ENCODE results near the gene ZFAND5. TPM values are rescaled to one million over a fixed set of nuclear protein-coding genes. Genes with fewer than 3 reads are reported as not detected.

Gene ZFAND5
- polyA plus RNA-seq, 2 of the 4 experiments (the other 2 are of a cell fraction) = 135 to 234 TPM

- POLR2A ChIA-PET = no interaction called here
- peaks cover 47% of the 10 kb centered on the region for H3K4me1 ChIP-seq
- CTCF ChIA-PET = interaction anchor here (0.7 to 1.1 kb wide), 2 partner anchors 9 to 962 kb away, joined by 3 read pairs; no protein-coding TSS in a partner anchor
- no peak overlapping the region for H3K4me3 ChIP-seq
- peak; percentile 67 for FAIRE-seq
- peak overlapping the region in 1 of 2 experiments; percentile 46; a peak in 2 of 6 replicates for H3K27ac ChIP-seq
- DNase-seq (ENCODE audit: low read depth in 1 of 2, low spot score in 1 of 2) = peak in 1 of 2 experiments; percentile 32
- 68% methylated on average over 4 of the region's 4 CpGs for WGBS (ENCODE audit: missing lambda C conversion rate)
- no peak for ATAC-seq
- no peaks in the 10 kb centered on the region for H3K9me3 ChIP-seq
- H3K4me2 ChIP-seq = peak overlapping the region; percentile 15; the same call in 1 of the 3 replicates
- no peak for TF ChIP-seq RNF2 (IDR thresholded peaks at IDR 0.05; ENCODE audit: borderline replicate concordance, low read depth)
Observed at GRCh38 chr9:72309364-72310133, 55.5 kb downstream of the ZFAND5 start.

GRCh38 chr9:72306761-72307160 lies 58.2 kb downstream of the ZFAND5 start:
- TF ChIP-seq PHF8 (IDR thresholded peaks at IDR 0.05; ENCODE audit: borderline replicate concordance, low read depth) (no peak), TFCP2L1 (CRISPR knock-in tag; IDR thresholded peaks at IDR 0.05) (no peak), NFE2L2 (conservative IDR thresholded peaks at IDR 0.05; ENCODE audit: low read length) (no peak), REST (IDR thresholded peaks at IDR 0.05) (no peak)
- CTCF ChIA-PET = no interaction called here

GRCh38 chr9:72305707-72306106 lies 59.3 kb downstream of the ZFAND5 start:
- Histone ChIP-seq H3K4me3 (peak overlapping the region; percentile 51), H3K4me1 (peaks cover 31% of the 10 kb centered on the region), H3K4me2 (peak overlapping the region; percentile 91), H3K27ac (peak overlapping the region; percentile 81 to 85), H3K9me3 (no peaks in the 10 kb centered on the region)
- ATAC-seq (no peak), DNase-seq (ENCODE audit: low read depth in 1 of 2, low spot score in 1 of 2) (no peak), FAIRE-seq (no peak)
- TF ChIP-seq SREBF2 (IDR thresholded peaks at IDR 0.05) (no peak), HOXA7 (CRISPR knock-in tag; IDR thresholded peaks at IDR 0.05) (peak; percentile 53)
- ChIA-PET CTCF (interaction anchor here (0.9 to 1.8 kb wide), 10 partner anchors 8 to 516 kb away, joined by 3 to 6 read pairs (median 4); no protein-coding TSS in a partner anchor), POLR2A (interaction anchor here (0.5 to 2.4 kb wide), 15 partner anchors 9 to 447 kb away, joined by 3 to 60 read pairs (median 5); partner anchors contain the start of gene ZFAND5)
- 29% methylated on average over 3 of the region's 3 CpGs for WGBS (ENCODE audit: missing lambda C conversion rate)

More at GRCh38 chr9:72306761-72307160, 58.2 kb downstream of the ZFAND5 start:
- DNase-seq (ENCODE audit: low read depth in 1 of 2, low spot score in 1 of 2) (no peak), ATAC-seq (no peak), FAIRE-seq (no peak)
- H3K4me1 ChIP-seq = peaks cover 31% of the 10 kb centered on the region
- WGBS (ENCODE audit: missing lambda C conversion rate) = 39% methylated on average over 1 of the region's 1 CpG
- POLR2A ChIA-PET = interaction anchor here (0.9 to 2.4 kb wide), 4 partner anchors 10 to 58 kb away, joined by 3 to 26 read pairs (median 10); partner anchors contain the start of gene ZFAND5
- H3K9me3 ChIP-seq = no peaks in the 10 kb centered on the region
- peak overlapping the region; percentile 91 for H3K4me2 ChIP-seq
- peak overlapping the region in 1 of 2 experiments; percentile 29; a peak in 3 of 6 replicates for H3K27ac ChIP-seq
- no peak overlapping the region; the same call in 2 of the 3 replicates for H3K4me3 ChIP-seq

GRCh38 chr9:72305102-72305546 lies 59.9 kb downstream of the ZFAND5 start:
- Histone ChIP-seq H3K4me3 (peak overlapping the region; percentile 51), H3K27ac (peak overlapping the region; percentile 87 to 90), H3K4me2 (peak overlapping the region; percentile 91), H3K4me1 (peaks cover 31% of the 10 kb centered on the region), H3K9me3 (no peaks in the 10 kb centered on the region)
- peak; percentile 100 for FAIRE-seq
- WGBS (ENCODE audit: missing lambda C conversion rate) = 1% methylated on average over 8 of the region's 8 CpGs
- peak; percentile 100 for ATAC-seq
- CTCF ChIA-PET = interaction anchor here (0.6 to 1.8 kb wide), 10 partner anchors 9 to 448 kb away, joined by 3 to 6 read pairs (median 4); no protein-coding TSS in a partner anchor
- TF ChIP-seq MAFK (IDR thresholded peaks at IDR 0.05; ENCODE audit: partially characterized antibody) = peak; percentile 97
- TF ChIP-seq RFX5 (IDR thresholded peaks at IDR 0.05) = peak; percentile 79
- TF ChIP-seq JUN (IDR thresholded peaks at IDR 0.05) = peak; percentile 86 to 88; a peak in 4 of 5 replicates
- no peak for TF ChIP-seq ZNF302 (CRISPR knock-in tag; IDR thresholded peaks at IDR 0.05)
- TF ChIP-seq POLR2A (IDR thresholded peaks at IDR 0.05; ENCODE audit: low read length) = peak; percentile 61
- TF ChIP-seq FOSB (CRISPR knock-in tag; IDR thresholded peaks at IDR 0.05) = no peak
- TF ChIP-seq FOXS1 (CRISPR knock-in tag; IDR thresholded peaks at IDR 0.05) = no peak
- TF ChIP-seq MAZ (IDR thresholded peaks at IDR 0.05; ENCODE audit: borderline replicate concordance, low read depth, low read length) = no peak
- no peak for TF ChIP-seq HEYL (CRISPR knock-in tag; IDR thresholded peaks at IDR 0.05)
- TF ChIP-seq MAX (IDR thresholded peaks at IDR 0.05) = peak; percentile 26; the same call in 1 of the 2 replicates
- TF ChIP-seq BCL3 (IDR thresholded peaks at IDR 0.05) = peak; percentile 80; the same call in 1 of the 3 replicates
- no peak for TF ChIP-seq PHF8 (IDR thresholded peaks at IDR 0.05; ENCODE audit: borderline replicate concordance, low read depth)
- TF ChIP-seq HOXB13 (CRISPR knock-in tag; IDR thresholded peaks at IDR 0.05; ENCODE audit: low read depth) = no peak
- POLR2A ChIA-PET = interaction anchor here (0.5 to 2.4 kb wide), 18 partner anchors 9 to 789 kb away, joined by 3 to 60 read pairs (median 4); partner anchors contain the start of gene ZFAND5
- DNase-seq (ENCODE audit: low read depth in 1 of 2, low spot score in 1 of 2) = peak; percentile 97 to 99
